Retinal pigment epithelial cell (primary cell): ENCODE results near the gene LAPTM4A.
A peak's percentile ranks its signal among the peaks of the same experiment; 100 is the strongest.

ENCODE experiments used
- DNase-seq: peaks from one replicate; pipeline ENCODE4 v3.0.0-alpha.2; 2010; ENCODE audit warnings: low read depth
- H3K4me3 ChIP-seq: 2 replicates; pipeline ENCODE4 v1.5.1; 2011; ENCODE audit warnings: mild to moderate bottlenecking, low read length, control low read depth, moderate library complexity
- TF ChIP-seq, protein P1 (sequence below): conservative IDR thresholded peaks from 2 replicates; pipeline ENCODE4 v1.5.1; 2011; ENCODE audit warnings: low read depth, low read length, control low read depth, inconsistent platforms

Gene LAPTM4A

DNA sequence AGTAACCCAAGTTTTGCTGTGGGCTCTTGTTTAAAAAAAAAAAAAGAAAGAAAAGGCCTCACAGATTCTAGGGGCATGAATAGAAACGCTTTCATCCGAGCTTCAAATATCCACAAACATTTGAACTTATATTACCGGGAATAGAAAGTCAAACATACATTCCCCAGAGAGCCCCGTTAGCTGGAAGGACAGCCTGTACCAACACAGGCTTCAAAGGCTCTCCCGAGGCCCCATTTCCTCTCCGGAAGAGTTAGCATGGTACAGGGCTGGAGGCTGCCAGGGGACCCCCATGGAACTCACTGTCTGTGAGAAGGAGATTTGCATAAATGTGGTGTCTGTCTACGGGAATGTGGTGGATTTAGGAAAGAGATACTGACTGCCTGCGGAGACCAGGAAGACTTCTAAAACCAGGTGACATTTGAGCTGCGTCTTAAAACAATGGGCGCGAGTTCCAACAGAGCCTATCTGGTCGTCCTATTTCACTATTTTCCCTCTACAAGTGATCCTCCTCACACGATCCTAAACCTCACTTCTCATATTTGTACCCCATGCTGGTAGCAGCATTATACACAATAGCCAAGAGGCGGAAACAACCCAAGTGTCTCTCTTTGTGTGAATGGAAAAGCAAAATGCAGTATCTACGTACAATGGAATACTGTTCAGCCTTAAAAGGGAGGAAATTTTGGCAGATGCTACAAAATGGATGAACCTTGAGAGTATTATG, 38.1 kb downstream of the LAPTM4A start:
- TF ChIP-seq, protein P1, sequence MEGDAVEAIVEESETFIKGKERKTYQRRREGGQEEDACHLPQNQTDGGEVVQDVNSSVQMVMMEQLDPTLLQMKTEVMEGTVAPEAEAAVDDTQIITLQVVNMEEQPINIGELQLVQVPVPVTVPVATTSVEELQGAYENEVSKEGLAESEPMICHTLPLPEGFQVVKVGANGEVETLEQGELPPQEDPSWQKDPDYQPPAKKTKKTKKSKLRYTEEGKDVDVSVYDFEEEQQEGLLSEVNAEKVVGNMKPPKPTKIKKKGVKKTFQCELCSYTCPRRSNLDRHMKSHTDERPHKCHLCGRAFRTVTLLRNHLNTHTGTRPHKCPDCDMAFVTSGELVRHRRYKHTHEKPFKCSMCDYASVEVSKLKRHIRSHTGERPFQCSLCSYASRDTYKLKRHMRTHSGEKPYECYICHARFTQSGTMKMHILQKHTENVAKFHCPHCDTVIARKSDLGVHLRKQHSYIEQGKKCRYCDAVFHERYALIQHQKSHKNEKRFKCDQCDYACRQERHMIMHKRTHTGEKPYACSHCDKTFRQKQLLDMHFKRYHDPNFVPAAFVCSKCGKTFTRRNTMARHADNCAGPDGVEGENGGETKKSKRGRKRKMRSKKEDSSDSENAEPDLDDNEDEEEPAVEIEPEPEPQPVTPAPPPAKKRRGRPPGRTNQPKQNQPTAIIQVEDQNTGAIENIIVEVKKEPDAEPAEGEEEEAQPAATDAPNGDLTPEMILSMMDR: no peak
- peak overlapping the region; percentile 45 for H3K4me3 ChIP-seq
- DNase-seq: no peak

DNA sequence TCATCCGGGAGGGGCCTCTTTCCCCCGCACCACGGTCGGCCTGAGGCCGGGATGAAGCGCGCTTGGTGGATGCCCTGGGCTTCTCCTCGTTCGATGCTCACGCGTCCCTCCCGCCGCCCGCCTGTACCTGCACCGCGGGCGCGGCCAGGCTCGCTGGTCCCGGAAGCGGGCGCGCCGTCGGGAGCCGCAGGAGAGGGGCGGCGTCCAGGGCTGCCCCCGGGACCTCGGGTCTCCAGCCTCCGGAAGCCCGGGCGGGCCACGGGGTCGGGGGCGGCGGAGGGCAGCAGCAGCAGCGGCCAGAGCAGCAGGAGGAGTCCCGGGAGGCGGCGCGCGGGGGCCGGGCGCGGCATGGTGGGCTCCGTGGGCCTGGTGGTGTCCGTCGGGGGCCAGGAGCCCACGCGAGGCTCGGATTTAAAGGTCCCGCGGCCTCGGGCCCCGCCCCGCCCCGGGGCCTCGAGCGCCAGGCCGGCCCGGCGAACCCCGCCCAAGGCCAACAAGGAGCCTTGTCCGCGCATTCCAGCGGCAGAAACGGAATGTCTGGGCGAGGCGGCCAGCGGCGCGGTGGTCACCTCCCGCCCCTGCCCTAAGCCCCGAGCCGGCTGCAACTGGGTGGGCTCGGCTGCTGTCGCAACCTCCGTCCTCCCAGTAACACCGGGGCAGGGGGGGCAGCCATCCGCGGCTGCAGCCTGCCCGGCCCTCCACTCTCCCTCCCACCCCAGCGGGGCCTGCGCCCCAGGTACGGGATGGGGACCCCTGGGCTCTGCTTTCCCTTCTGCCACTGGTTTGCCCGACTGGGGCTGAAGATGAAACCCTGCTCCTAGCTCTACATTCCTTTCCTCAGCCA, 38.9 kb downstream of the LAPTM4A start, which contains the start of gene MATN3:
MATN3 (minus strand) TSS at position 387 of the 844 bp plus-strand sequence; CDS start at position 350, 37 bp downstream.
- TF ChIP-seq, protein P1: no peak
- no peak for DNase-seq
- H3K4me3 ChIP-seq: peak within 1 kb of the TSS; percentile 45

DNA sequence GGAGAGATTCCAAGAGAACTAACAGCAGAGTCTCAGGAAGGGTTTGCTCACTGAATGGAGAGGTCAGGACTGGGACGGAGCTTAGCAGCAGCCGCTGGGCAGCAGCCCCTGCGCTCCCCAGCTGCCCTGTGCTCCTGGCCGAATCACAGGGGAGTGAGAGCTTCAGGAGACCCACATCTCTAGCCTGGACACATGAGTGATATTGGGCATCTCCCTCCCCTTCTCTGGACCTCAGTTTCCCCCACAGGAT, 39.5 kb downstream of the LAPTM4A start:
- TF ChIP-seq, protein P1: no peak
- no peak for DNase-seq
- H3K4me3 ChIP-seq: peak overlapping the region; percentile 45

DNA sequence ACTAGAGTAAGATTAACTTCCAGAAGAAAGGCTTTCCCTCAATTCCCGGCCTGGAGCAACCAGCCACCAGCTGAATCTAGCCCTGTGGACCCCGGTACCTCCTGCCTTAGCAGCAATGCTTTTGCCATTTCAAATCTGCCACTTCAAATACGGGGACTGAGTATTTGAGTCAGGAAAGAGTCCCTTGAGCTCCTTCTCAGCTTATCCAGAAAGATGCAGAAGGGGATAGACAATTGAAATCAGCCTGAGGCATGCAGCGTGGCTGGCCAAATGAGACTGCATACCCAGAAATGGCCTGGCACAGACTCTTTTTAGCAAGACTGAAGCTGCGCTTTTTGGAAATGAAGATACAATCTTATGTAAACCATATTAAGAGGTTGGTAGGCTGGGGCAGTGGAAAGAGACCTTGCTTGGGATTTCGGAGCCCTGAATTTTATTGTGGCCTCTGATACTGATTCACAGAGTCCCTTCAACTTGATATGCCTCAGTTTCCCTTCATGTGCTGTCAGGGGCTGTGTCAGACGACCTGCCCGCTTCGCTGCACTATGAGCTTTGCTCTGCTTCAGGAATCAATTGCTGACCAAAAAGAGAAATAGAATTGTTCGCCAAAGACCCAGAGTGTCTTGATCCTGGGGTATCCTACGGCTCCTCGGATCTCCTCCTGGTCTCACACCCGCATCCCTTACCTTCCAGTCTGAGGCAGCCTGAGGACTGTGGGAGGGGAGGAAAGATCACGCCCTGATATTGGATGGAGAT, 40.0 kb downstream of the LAPTM4A start:
- H3K4me3 ChIP-seq: peak overlapping the region; percentile 45
- DNase-seq: no peak
- TF ChIP-seq, protein P1: no peak

DNA sequence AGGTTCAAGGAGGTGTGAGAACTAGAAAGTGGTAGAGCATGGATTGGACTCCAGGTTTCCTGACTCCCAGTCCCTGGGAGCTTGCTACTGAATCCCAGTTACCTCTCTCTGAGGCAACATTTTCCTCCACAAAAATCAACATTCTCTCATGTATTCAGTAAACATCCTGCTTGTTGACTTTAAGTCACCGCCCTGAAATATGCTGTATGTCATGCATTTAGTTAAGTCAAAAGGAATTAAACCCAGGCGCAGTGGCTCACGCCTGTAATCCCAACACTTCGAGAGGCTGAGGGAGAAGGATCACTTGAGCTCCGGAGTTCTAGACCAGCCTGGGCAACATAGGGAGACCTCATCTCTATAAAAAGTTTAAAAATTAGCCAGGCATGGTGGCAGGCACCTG, 42.7 kb downstream of the LAPTM4A start:
- TF ChIP-seq, protein P1: no peak
- no peak for DNase-seq
- H3K4me3 ChIP-seq: no peak overlapping the region

DNA sequence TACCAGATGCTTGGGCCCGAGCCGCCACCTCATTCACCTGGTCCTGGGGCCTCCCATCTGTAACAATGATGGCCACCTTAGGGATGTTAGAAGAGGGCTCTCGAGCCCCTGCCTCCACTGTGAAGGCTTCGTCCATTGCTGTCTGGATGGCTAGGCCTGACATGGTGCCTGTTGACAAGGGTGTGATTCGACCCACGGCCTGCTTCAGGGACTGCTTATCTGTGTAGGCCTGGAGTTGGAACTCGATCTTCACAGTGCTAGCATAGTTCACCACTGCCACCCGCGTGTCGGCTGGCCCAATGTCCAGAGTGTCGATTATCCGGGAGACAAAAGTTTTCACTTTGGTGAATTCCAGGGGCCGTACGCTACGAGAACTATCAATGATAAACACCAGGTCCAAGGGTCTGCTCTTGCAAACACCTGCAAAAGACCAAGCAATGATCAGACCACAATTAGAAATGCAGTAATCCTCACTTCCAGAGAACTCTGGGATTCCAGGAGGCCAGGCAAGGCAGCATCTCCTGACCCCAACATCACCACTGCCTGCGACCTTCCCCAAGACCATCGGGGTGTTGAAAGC, 45.4 kb downstream of the LAPTM4A start:
- no peak for DNase-seq
- TF ChIP-seq, protein P1: no peak
- no peak overlapping the region for H3K4me3 ChIP-seq
